ENCODE data around the gene SYT14.

- no peak for TF ChIP-seq CTCF (IDR thresholded peaks at IDR 0.05; ENCODE audit: low read depth, low read length)
- no peak for TF ChIP-seq EZH2phosphoT487 (IDR thresholded peaks at IDR 0.05; ENCODE audit: low read depth)
These were observed 154.3 kb downstream of the SYT14 start for GRCh38 chr1:210092366-210092765.
